CD4-positive, alpha-beta T cell (primary cell): ENCODE measurements around the gene DND1. TPM values are rescaled to one million over a fixed set of nuclear protein-coding genes. Genes with fewer than 3 reads are reported as not detected.
"Not testable (repeated sequence)": the region's sequence is repeated elsewhere in the genome, so short reads cannot be mapped to it uniquely, and the experiment has no call there.

Experiments used
- ATAC-seq: fragments of 200-7000 bp; cut with Tn5 transposase; one replicate; pipeline ENCODE4 v1.10.0; 2022; ENCODE audit warnings: mild to moderate bottlenecking; ENCODE audit not compliant: poor library complexity
- CTCF ChIA-PET: fragments of 350-600 bp; sonication (Branson Sonifier 250); formaldehyde crosslinking; loops from one replicate; lab custom pipeline; 2021; ENCODE audit warnings: antibody characterized with exemption, inconsistent platforms; lab: Charles Lee
- POLR2A ChIA-PET: fragments of 350-600 bp; sonication (Branson Sonifier 250); formaldehyde crosslinking; loops from one replicate; lab custom pipeline; 2021; ENCODE audit warnings: antibody characterized with exemption, inconsistent platforms; lab: Charles Lee
- DNase-seq, 14 experiments: peaks; one replicate each; pipeline ENCODE4 v3.0.0-alpha.2; 2013 to 2020; ENCODE audit warnings: mixed read lengths in 2 of 14
- H3K27ac ChIP-seq, 2 donors: one replicate each; pipeline versions ENCODE4 v1.5.1 to v1.7.0; 2013; ENCODE audit warnings: low read length in 2 of 2, low read depth in 1 of 2, mild to moderate bottlenecking in 1 of 2
- H3K27me3 ChIP-seq, 2 experiments: 1 replicate in 1 of 2; 2 replicates in 1 of 2; pipeline versions ENCODE4 v1.6.1 to v1.7.0; 2013; ENCODE audit warnings: low read length in 2 of 2, control low read depth in 1 of 2, mild to moderate bottlenecking in 1 of 2, moderate library complexity in 1 of 2; ENCODE audit not compliant: insufficient read depth in 2 of 2, control insufficient read depth in 1 of 2
- H3K36me3 ChIP-seq: one replicate; pipeline ENCODE4 v1.6.1; 2013; ENCODE audit warnings: low read length, control low read depth; ENCODE audit not compliant: insufficient read depth
- H3K4me1 ChIP-seq: one replicate; pipeline ENCODE4 v1.6.1; 2013; ENCODE audit warnings: low read length, control low read depth; ENCODE audit not compliant: insufficient read depth
- H3K4me3 ChIP-seq: one replicate; pipeline ENCODE4 v1.5.1; 2013; ENCODE audit warnings: mild to moderate bottlenecking, low read length, moderate library complexity
- H3K9me3 ChIP-seq, 2 experiments: 1 replicate in 1 of 2; 2 replicates in 1 of 2; pipeline versions ENCODE4 v1.6.1 to v1.7.0; 2013; ENCODE audit warnings: low read length in 2 of 2, mild to moderate bottlenecking in 2 of 2, control low read depth in 1 of 2, moderate library complexity in 1 of 2; ENCODE audit not compliant: control insufficient read depth in 1 of 2, insufficient read depth in 1 of 2
- H3K27ac Mint-ChIP-seq: one replicate; pipeline ENCODE4 v1.8.0; 2020; ENCODE audit warnings: mixed read lengths
- H3K27me3 Mint-ChIP-seq: one replicate; pipeline ENCODE4 v1.8.0; 2021; ENCODE audit warnings: mixed read lengths
- H3K36me3 Mint-ChIP-seq: one replicate; pipeline ENCODE4 v1.8.0; 2021; ENCODE audit warnings: low read depth, mixed read lengths
- H3K4me1 Mint-ChIP-seq: one replicate; pipeline ENCODE4 v1.8.0; 2021; ENCODE audit warnings: low read depth, mixed read lengths
- H3K4me3 Mint-ChIP-seq: one replicate; pipeline ENCODE4 v1.8.0; 2020; ENCODE audit warnings: mild to moderate bottlenecking, mixed read lengths
- H3K9me3 Mint-ChIP-seq: one replicate; pipeline ENCODE4 v1.8.0; 2020; ENCODE audit warnings: mixed read lengths
- CTCF ChIP-seq: fragments of 200-600 bp; IDR thresholded peaks from one replicate; pipeline ENCODE4 v1.8.0; 2022; ENCODE audit warnings: antibody characterized with exemption, mild to moderate bottlenecking
- intact Hi-C, 2 experiments: fragments of 100-400 bp; cut with DNase I in 1 of 2; cut with micrococcal nuclease in 1 of 2; formaldehyde crosslinking; loops; one replicate each; pipeline versions ENCODE4 v1.15.1 to v1.9.0; 2023 to 2025; cut with DNase I, micrococcal nuclease
- total RNA-seq, 174 experiments: library from RNA in 2 of 174; stranded (reverse) in 2 of 174; gene quantifications; one replicate each; pipeline ENCODE4 v1.2.3 and lab custom pipeline; 2021 to 2026

The DND1 gene
- total RNA-seq, 2 experiments from 2014 or later = 1.9 to 2.1 TPM

DNA sequence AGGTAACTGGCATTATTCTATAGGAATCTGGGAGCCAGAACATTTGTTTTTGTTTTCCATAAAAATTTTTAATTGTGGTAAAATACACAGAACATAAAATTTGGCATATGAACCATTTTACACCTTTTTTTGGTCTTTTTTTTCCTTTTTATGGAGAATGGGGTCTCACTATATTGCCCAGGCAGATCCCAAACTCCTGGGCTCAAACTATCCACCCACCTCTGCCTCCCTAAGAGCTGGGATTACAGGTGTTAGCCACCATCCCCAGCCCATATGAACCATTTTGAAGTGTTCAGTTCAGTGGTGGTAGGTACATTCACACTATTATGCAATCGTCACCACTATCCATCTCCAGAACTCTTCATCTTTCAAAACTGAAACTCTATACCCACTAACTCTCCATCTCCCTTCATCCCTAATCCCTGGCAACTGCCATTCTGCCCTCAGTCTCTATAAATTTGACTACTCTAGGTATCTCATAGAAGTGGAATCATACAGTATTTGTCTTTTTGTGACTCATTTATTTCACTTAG is 40.3 kb upstream of the DND1 start:
- DNase-seq (no peak), ATAC-seq (no peak)
- ChIA-PET POLR2A (interaction anchor here (4.1 kb wide), 1 partner anchor 312 kb away, joined by 49 read pairs; the partner anchor contains the start of gene ANKHD1), CTCF (no interaction called here)
- no peaks in the 10 kb centered on the region for H3K27me3 ChIP-seq
- no peak for TF ChIP-seq CTCF
- H3K36me3 Mint-ChIP-seq = peaks cover 17% of the 10 kb centered on the region
- no peaks in the 10 kb centered on the region for H3K9me3 Mint-ChIP-seq
- H3K4me3 ChIP-seq = no peak overlapping the region
- peak overlapping the region; percentile 50 for H3K4me3 Mint-ChIP-seq
- no peak overlapping the region for H3K27ac ChIP-seq
- peaks cover 27% of the 10 kb centered on the region for H3K4me1 Mint-ChIP-seq
- H3K9me3 ChIP-seq = no peaks in the 10 kb centered on the region
- no peaks in the 10 kb centered on the region for H3K36me3 ChIP-seq
- peak overlapping the region; percentile 65 for H3K27ac Mint-ChIP-seq
- intact Hi-C loops = loop anchor here (5.0 kb wide), 4 partner anchors 146 to 166 kb away; partner anchors contain the start of genes APBB3 (in 1 of the 2), EIF4EBP3 (in 1 of the 2) and SLC35A4 (in 1 of the 2)
- H3K4me1 ChIP-seq = peaks cover 9% of the 10 kb centered on the region
- peaks cover 8% of the 10 kb centered on the region for H3K27me3 Mint-ChIP-seq

- Histone ChIP-seq H3K27ac (peak overlapping the region in 1 of 2 donors; percentile 88), H3K27me3 (no peaks in the 10 kb centered on the region), H3K4me1 (peaks cover 9% of the 10 kb centered on the region), H3K4me3 (peak overlapping the region; percentile 70), H3K9me3 (no peaks in the 10 kb centered on the region), H3K36me3 (peaks cover 6% of the 10 kb centered on the region)
- H3K27ac Mint-ChIP-seq = peak overlapping the region; percentile 98
- H3K4me3 Mint-ChIP-seq = peak overlapping the region; percentile 99
- H3K4me1 Mint-ChIP-seq = peaks cover 27% of the 10 kb centered on the region
- no peak for TF ChIP-seq CTCF
- H3K36me3 Mint-ChIP-seq = peaks cover 27% of the 10 kb centered on the region
- DNase-seq (no peak), ATAC-seq (no peak)
- H3K9me3 Mint-ChIP-seq = no peaks in the 10 kb centered on the region
- intact Hi-C loops = loop anchor here (1.0 to 5.0 kb wide), 6 partner anchors 11 to 164 kb away; partner anchors contain the start of genes APBB3 (in 1 of the 2), EIF4EBP3 (in 1 of the 2), SLC35A4 (in 1 of the 2) and TMCO6 (in 1 of the 2)
- POLR2A ChIA-PET = interaction anchor here (0.8 to 4.1 kb wide), 17 partner anchors 8 to 609 kb away, joined by 3 to 72 read pairs (median 9); partner anchors contain the start of genes ANKHD1, CD14, CYSTM1 and EIF4EBP3
- CTCF ChIA-PET = interaction anchor here (0.9 to 1.4 kb wide), 4 partner anchors 9 to 73 kb away, joined by 3 to 7 read pairs (median 3); partner anchors contain the start of gene TMCO6
- peaks cover 8% of the 10 kb centered on the region for H3K27me3 Mint-ChIP-seq
Measured at GRCh38 chr5:140711794-140712193, 38.4 kb upstream of the DND1 start.

DNA sequence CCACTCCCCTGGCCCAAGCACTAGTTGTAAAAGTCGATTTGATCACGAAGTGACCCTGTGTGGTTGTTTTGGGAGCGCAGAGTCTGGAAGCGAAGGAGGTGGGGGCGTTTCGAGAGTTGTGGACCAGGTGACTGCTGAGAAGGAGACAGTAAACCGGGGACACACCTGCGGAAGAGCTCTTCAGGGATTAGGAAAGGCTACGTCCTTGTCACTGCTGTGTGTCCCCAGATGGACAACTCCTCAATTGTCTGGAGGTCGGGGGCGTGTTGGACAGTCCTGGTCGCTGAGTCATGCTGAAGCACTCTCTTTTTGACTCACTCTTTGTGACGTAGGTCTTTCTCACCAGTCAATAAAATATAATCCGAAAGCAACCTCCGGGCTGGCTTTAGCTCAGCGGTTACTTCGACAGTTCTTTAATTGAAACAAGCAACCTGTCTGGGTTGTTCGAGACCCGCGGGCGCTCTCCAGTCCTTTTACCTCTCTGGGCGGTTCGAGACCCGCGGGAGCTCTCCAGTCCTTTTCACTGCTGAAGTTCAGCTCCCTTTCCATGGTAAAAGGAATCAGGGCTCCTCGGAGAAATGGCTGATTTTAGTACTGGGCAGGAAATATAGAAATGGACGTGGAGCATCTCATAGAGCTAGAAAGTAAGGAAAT is 37.6 kb upstream of the DND1 start:
- peaks cover 35% of the 10 kb centered on the region for H3K36me3 Mint-ChIP-seq
- no peaks in the 10 kb centered on the region for H3K9me3 Mint-ChIP-seq
- peak; percentile 70 to 97 (median 82) for DNase-seq
- intact Hi-C loops = loop anchor here (1.0 to 5.0 kb wide), 6 partner anchors 11 to 164 kb away; partner anchors contain the start of genes APBB3 (in 1 of the 2), EIF4EBP3 (in 1 of the 2), SLC35A4 (in 1 of the 2) and TMCO6 (in 1 of the 2)
- Histone ChIP-seq H3K9me3 (no peaks in the 10 kb centered on the region), H3K4me1 (peaks cover 9% of the 10 kb centered on the region), H3K27ac (peak overlapping the region; percentile 87 to 88), H3K4me3 (peak overlapping the region; percentile 70), H3K36me3 (peaks cover 11% of the 10 kb centered on the region), H3K27me3 (no peaks in the 10 kb centered on the region)
- peaks cover 8% of the 10 kb centered on the region for H3K27me3 Mint-ChIP-seq
- POLR2A ChIA-PET = interaction anchor here (0.6 to 4.1 kb wide), 25 partner anchors 9 to 927 kb away, joined by 3 to 72 read pairs (median 6); partner anchors contain the start of genes ANKHD1, CD14, CYSTM1 and EIF4EBP3
- H3K4me1 Mint-ChIP-seq = peaks cover 27% of the 10 kb centered on the region
- TF ChIP-seq CTCF = no peak
- H3K4me3 Mint-ChIP-seq = peak overlapping the region; percentile 99
- peak overlapping the region; percentile 98 for H3K27ac Mint-ChIP-seq
- CTCF ChIA-PET = interaction anchor here (0.8 to 1.4 kb wide), 8 partner anchors 10 to 73 kb away, joined by 3 to 7 read pairs (median 3); partner anchors contain the start of genes TMCO6, WDR55 and ZMAT2
- ATAC-seq = peak; percentile 77

- peaks cover 58% of the 10 kb centered on the region for H3K36me3 Mint-ChIP-seq
Measured at GRCh38 chr5:140708787-140709186, 35.4 kb upstream of the DND1 start.

More at GRCh38 chr5:140708787-140709186, 35.4 kb upstream of the DND1 start:
- H3K4me3 ChIP-seq, H3K4me1 ChIP-seq, H3K27ac ChIP-seq, H3K27me3 Mint-ChIP-seq, H3K27me3 ChIP-seq, H3K9me3 ChIP-seq, H3K9me3 Mint-ChIP-seq, DNase-seq, intact Hi-C loops, ATAC-seq: not testable (repeated sequence)
- Mint-ChIP-seq H3K4me1 (peaks cover 27% of the 10 kb centered on the region), H3K27ac (peak overlapping the region; percentile 98), H3K4me3 (peak overlapping the region; percentile 99)
- peaks cover 34% of the 10 kb centered on the region for H3K36me3 ChIP-seq
- ChIA-PET POLR2A (interaction anchor here (1.7 to 3.3 kb wide), 4 partner anchors 7 to 17 kb away, joined by 5 to 72 read pairs (median 20); partner anchors contain the start of genes HARS1, HARS2 and ZMAT2), CTCF (interaction anchor here (0.8 kb wide), 1 partner anchor 11 kb away, joined by 3 read pairs; no protein-coding TSS in a partner anchor)
